PC-3 (cell line): Measurements from ENCODE around the gene PFKFB4. TPM values are rescaled to one million over a fixed set of nuclear protein-coding genes. Genes with fewer than 3 reads are reported as not detected.
A peak's percentile ranks its signal among the peaks of the same experiment; 100 is the strongest.

ENCODE experiments used
- ATAC-seq: fragments of 200-7000 bp; cut with Tn5 transposase; 2 replicates; pipeline ENCODE4 v1.9.1; 2020; ENCODE audit warnings: mild to moderate bottlenecking, moderate library complexity
- BruUV-seq: library from RNA; stranded (reverse); fragments of 400-500 nt; replicated peaks from 2 replicates; lab custom pipeline; 2021; lab: Mats Ljungman, UMichigan
- CTCF ChIA-PET: fragments of 300-600 bp; sonication (Branson Sonifier 250); formaldehyde crosslinking; loops from one replicate; lab custom pipeline; 2022; ENCODE audit warnings: antibody characterized with exemption; lab: Charles Lee
- POLR2A ChIA-PET: fragments of 300-600 bp; sonication (Branson Sonifier 250); formaldehyde crosslinking; loops from one replicate; lab custom pipeline; 2022; ENCODE audit warnings: antibody characterized with exemption; ENCODE audit not compliant: unreplicated experiment; lab: Charles Lee
- DNase-seq: peaks from one replicate; pipeline ENCODE4 v3.0.0-alpha.2; 2015
- H2AFZ ChIP-seq: fragments of 300-600 bp; sonication (generic); 2 replicates; pipeline ENCODE4 v1.6.0; 2016; ENCODE audit warnings: antibody characterized with exemption, low read length
- H3F3A ChIP-seq: fragments of 300-600 bp; sonication (generic); one replicate; pipeline ENCODE4 v1.6.0; 2017; ENCODE audit warnings: antibody characterized with exemption, low read length, control low read depth, mild to moderate bottlenecking; ENCODE audit not compliant: unreplicated experiment
- H3K27ac ChIP-seq: fragments of 300-600 bp; sonication (generic); 2 replicates; pipeline ENCODE4 v1.5.1; 2016; ENCODE audit warnings: mild to moderate bottlenecking, low read length
- H3K27me3 ChIP-seq: fragments of 300-600 bp; sonication (generic); 2 replicates; pipeline ENCODE4 v1.6.1; 2016; ENCODE audit warnings: low read length, mixed read lengths
- H3K36me3 ChIP-seq: fragments of 300-600 bp; sonication (generic); 2 replicates; pipeline ENCODE4 v1.6.1; 2016; ENCODE audit warnings: low read depth, mixed run types, low read length, mixed read lengths
- H3K4me1 ChIP-seq: fragments of 300-600 bp; sonication (generic); 2 replicates; pipeline ENCODE4 v1.5.1; 2016; ENCODE audit warnings: low read length; ENCODE audit not compliant: insufficient read depth
- H3K4me2 ChIP-seq: fragments of 300-600 bp; sonication (generic); 2 replicates; pipeline ENCODE4 v1.6.0; 2016; ENCODE audit warnings: low read length
- H3K4me3 ChIP-seq: fragments of 300-600 bp; sonication (generic); 2 replicates; pipeline ENCODE4 v1.5.1; 2016; ENCODE audit warnings: mild to moderate bottlenecking, low read length, mixed read lengths
- H3K79me2 ChIP-seq: fragments of 300-600 bp; sonication (generic); 2 replicates; pipeline ENCODE4 v1.6.1; 2017; ENCODE audit warnings: low read length, mixed read lengths
- H3K9ac ChIP-seq: fragments of 300-600 bp; sonication (generic); 2 replicates; pipeline ENCODE4 v1.6.0; 2016; ENCODE audit warnings: mild to moderate bottlenecking, low read length
- H3K9me2 ChIP-seq: fragments of 300-600 bp; sonication (generic); replicated peaks from 2 replicates; pipeline ENCODE4 v1.6.1; 2016; ENCODE audit warnings: mixed run types, low read length, mixed read lengths
- H3K9me3 ChIP-seq: fragments of 300-600 bp; sonication (generic); 2 replicates; pipeline ENCODE4 v1.6.1; 2016; ENCODE audit warnings: low read length, mixed read lengths
- H4K20me1 ChIP-seq: fragments of 300-600 bp; sonication (generic); 2 replicates; pipeline ENCODE4 v1.6.1; 2016; ENCODE audit warnings: low read length, mixed read lengths
- CTCF ChIP-seq: fragments of 300-600 bp; sonication (generic); conservative IDR thresholded peaks from 2 replicates; pipeline ENCODE4 v1.5.1; 2017; ENCODE audit warnings: antibody characterized with exemption, low read depth, mild to moderate bottlenecking, low read length
- EZH2 ChIP-seq: fragments of 300-600 bp; sonication (generic); IDR thresholded peaks from one replicate; pipeline ENCODE4 v1.6.1; 2017; ENCODE audit warnings: antibody characterized with exemption, mild to moderate bottlenecking, low read length; ENCODE audit not compliant: unreplicated experiment
- EZH2phosphoT487 ChIP-seq: fragments of 300-600 bp; sonication (generic); IDR thresholded peaks from 2 replicates; pipeline ENCODE4 v1.6.1; 2018; ENCODE audit warnings: mild to moderate bottlenecking, antibody characterized with exemption, low read length, borderline replicate concordance
- intact Hi-C: fragments of 100-400 bp; cut with micrococcal nuclease; formaldehyde crosslinking; loops from 2 replicates; pipeline ENCODE4 v1.9.0; 2023
- total RNA-seq: library from RNA; depleted of rRNA; stranded (reverse); fragments of >200 nt; gene quantifications from 2 replicates; pipeline ENCODE4 v1.2.3, GENCODE V29; 2014

The PFKFB4 gene
- total RNA-seq, 1 experiment from 2014 or later, result 33.5 TPM

GRCh38 chr3:48558493-48559134 lies 2.0 kb upstream of the PFKFB4 start:
- no peak for ATAC-seq
- H3K4me2 ChIP-seq, result no peak overlapping the region
- H3K4me3 ChIP-seq, result no peak overlapping the region
- POLR2A ChIA-PET, result interaction anchor here (0.7 kb wide), 1 partner anchor 448 kb away, joined by 4 read pairs; the partner anchor contains the start of gene WDR6
- intact Hi-C loops, result loop anchor here (5.0 to 10.0 kb wide), 3 partner anchors 39 to 1174 kb away; partner anchors contain the start of genes ATRIP, COL7A1 and PTPN23
- CTCF ChIA-PET, result interaction anchor here (0.5 to 1.0 kb wide), 4 partner anchors 77 to 158 kb away, joined by 3 to 7 read pairs (median 4); partner anchors contain the start of gene SLC26A6
- H3K36me3 ChIP-seq, result no peaks in the 10 kb centered on the region
- TF ChIP-seq CTCF (peak; percentile 41; the same call in 1 of the 2 replicates), EZH2 (no peak)
- peaks cover 30% of the 10 kb centered on the region for H3K79me2 ChIP-seq
- H3K27ac ChIP-seq, result no peak overlapping the region
- H4K20me1 ChIP-seq, result no peaks in the 10 kb centered on the region
- H3K9ac ChIP-seq, result no peak overlapping the region
- H3K9me2 ChIP-seq, result no peaks in the 10 kb centered on the region
- DNase-seq, result no peak
- H3K4me1 ChIP-seq, result peaks cover 38% of the 10 kb centered on the region
- H3K27me3 ChIP-seq, result no peaks in the 10 kb centered on the region
- H3K9me3 ChIP-seq, result no peaks in the 10 kb centered on the region
- H2AFZ ChIP-seq, result no peak overlapping the region
- peaks cover 4% of the 10 kb centered on the region for H3F3A ChIP-seq
- BruUV-seq, result no TSS peak

- BruUV-seq, result TSS peak; percentile 50
Observed at GRCh38 chr3:48555949-48556795, 431 bp downstream of the PFKFB4 start.

More at GRCh38 chr3:48555949-48556795, 431 bp downstream of the PFKFB4 start:
- CTCF ChIA-PET, result interaction anchor here (0.6 to 2.1 kb wide), 5 partner anchors 49 to 130 kb away, joined by 3 to 19 read pairs (median 3); partner anchors contain the start of gene SLC26A6
- Histone ChIP-seq H3K9me3 (no peaks in the 10 kb centered on the region), H3K79me2 (peaks cover 50% of the 10 kb centered on the region), H3K4me2 (peak overlapping the region; percentile 93), H3K27me3 (no peaks in the 10 kb centered on the region), H3K9me2 (no peaks in the 10 kb centered on the region), H2AFZ (peak overlapping the region; percentile 53), H3K4me1 (peaks cover 31% of the 10 kb centered on the region), H4K20me1 (no peaks in the 10 kb centered on the region), H3K27ac (no peak overlapping the region), H3K36me3 (no peaks in the 10 kb centered on the region; the same call in 1 of the 2 replicates), H3K4me3 (peak overlapping the region; percentile 86), H3F3A (peaks cover 4% of the 10 kb centered on the region), H3K9ac (peak overlapping the region; percentile 60)
- no peak for ATAC-seq
- intact Hi-C loops, result loop anchor here (2.0 to 10.0 kb wide), 4 partner anchors 41 to 1171 kb away; partner anchors contain the start of genes ATRIP, COL7A1, PTPN23 and SLC26A6
- TF ChIP-seq EZH2, result no peak
- no peak for TF ChIP-seq EZH2phosphoT487
- no peak for TF ChIP-seq CTCF
- no peak for DNase-seq
- POLR2A ChIA-PET, result interaction anchor here (0.6 to 1.9 kb wide), 5 partner anchors 32 to 116 kb away, joined by 4 to 11 read pairs (median 10); partner anchors contain the start of genes ATRIP and CCDC51
